OCI-LY3 (cell line): ENCODE results near the gene TBX10.

Experiments used
- H2AFZ ChIP-seq: fragments of 200-600, 300-600 bp; shearing (Covaris generic); 2 replicates; pipeline ENCODE4 v1.6.0; 2014; ENCODE audit warnings: antibody characterized with exemption, low read depth, low read length
- H3K27ac ChIP-seq: fragments of 200-600, 300-600 bp; sonication (generic); 2 replicates; pipeline ENCODE4 v1.5.1; 2014; ENCODE audit warnings: mild to moderate bottlenecking, low read length, moderate library complexity, mixed read lengths
- H3K27me3 ChIP-seq: fragments of 200-600, 300-600 bp; sonication (generic); 2 replicates; pipeline ENCODE4 v1.6.1; 2014; ENCODE audit warnings: low read depth, low read length, mixed read lengths
- H3K36me3 ChIP-seq: fragments of 200-600, 300-600 bp; sonication (generic); replicated peaks from 2 replicates; pipeline ENCODE3; 2014; ENCODE audit warnings: low read depth, low read length, mixed read lengths
- H3K4me1 ChIP-seq: fragments of 300-600, 200-600 bp; sonication (generic); 2 replicates; pipeline ENCODE4 v1.6.1; 2014; ENCODE audit warnings: low read length, mixed read lengths
- H3K4me2 ChIP-seq: fragments of 200-600, 300-600 bp; sonication (generic); 2 replicates; pipeline ENCODE4 v1.6.1; 2014; ENCODE audit warnings: low read length, mixed read lengths
- H3K4me3 ChIP-seq: fragments of 300-600, 200-600 bp; sonication (generic); 2 replicates; pipeline ENCODE4 v1.5.1; 2014; ENCODE audit warnings: antibody characterized with exemption, mild to moderate bottlenecking, low read length, moderate library complexity
- H3K79me2 ChIP-seq: fragments of 300-600, 200-600 bp; shearing (Covaris generic); 2 replicates; pipeline ENCODE4 v1.6.1; 2014; ENCODE audit warnings: mild to moderate bottlenecking, low read length, mixed read lengths
- H3K9ac ChIP-seq: fragments of 300-600, 200-600 bp; shearing (Covaris generic); 2 replicates; pipeline ENCODE4 v1.6.0; 2014; ENCODE audit warnings: mild to moderate bottlenecking, low read length, moderate library complexity
- H3K9me3 ChIP-seq: fragments of 200-600, 300-600 bp; shearing (Covaris generic); 2 replicates; pipeline ENCODE4 v1.6.1; 2014; ENCODE audit warnings: low read length, mixed read lengths; ENCODE audit not compliant: insufficient read depth
- H4K20me1 ChIP-seq: fragments of 200-600, 300-600 bp; sonication (generic); 2 replicates; pipeline ENCODE4 v1.6.1; 2016; ENCODE audit warnings: low read length, mixed read lengths; ENCODE audit not compliant: insufficient read depth
- EZH2phosphoT487 ChIP-seq: fragments of 200-600 bp; shearing (Covaris generic); IDR thresholded peaks from 2 replicates; pipeline ENCODE4 v1.6.1; 2018; ENCODE audit warnings: antibody characterized with exemption, mixed run types, low read depth
- TF ChIP-seq, protein P1 (sequence below): fragments of 200-600, 300-600 bp; sonication (generic); IDR thresholded peaks from 2 replicates; pipeline ENCODE4 v1.5.1; 2014; ENCODE audit warnings: antibody characterized with exemption, low read length, low read depth

The TBX10 gene

DNA sequence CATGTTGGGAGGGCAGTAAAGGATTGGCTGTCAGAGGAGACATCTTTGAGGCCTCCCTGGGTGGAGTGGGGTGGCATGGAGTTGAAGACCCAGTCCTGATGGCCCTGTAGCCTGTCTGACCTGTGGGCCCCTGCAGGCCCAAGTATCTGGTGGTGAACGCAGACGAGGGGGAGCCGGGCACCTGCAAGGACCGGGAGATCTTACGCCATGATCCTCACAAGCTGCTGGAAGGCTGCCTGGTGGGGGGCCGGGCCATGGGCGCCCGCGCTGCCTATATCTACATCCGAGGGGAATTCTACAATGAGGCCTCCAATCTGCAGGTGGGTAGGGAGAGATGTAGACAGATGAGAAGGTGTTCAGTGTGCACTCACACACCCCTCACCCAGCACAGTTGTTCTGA, 30.2 kb downstream of the TBX10 start:
- Histone ChIP-seq H3K79me2 (peaks cover 17% of the 10 kb centered on the region), H3K4me1 (peaks cover 28% of the 10 kb centered on the region), H3K4me2 (no peak overlapping the region), H4K20me1 (no peaks in the 10 kb centered on the region), H3K27ac (no peak overlapping the region), H2AFZ (no peak overlapping the region), H3K36me3 (peaks cover 20% of the 10 kb centered on the region), H3K4me3 (no peak overlapping the region), H3K9ac (no peak overlapping the region), H3K9me3 (no peaks in the 10 kb centered on the region), H3K27me3 (no peaks in the 10 kb centered on the region)
- TF ChIP-seq, protein P1, sequence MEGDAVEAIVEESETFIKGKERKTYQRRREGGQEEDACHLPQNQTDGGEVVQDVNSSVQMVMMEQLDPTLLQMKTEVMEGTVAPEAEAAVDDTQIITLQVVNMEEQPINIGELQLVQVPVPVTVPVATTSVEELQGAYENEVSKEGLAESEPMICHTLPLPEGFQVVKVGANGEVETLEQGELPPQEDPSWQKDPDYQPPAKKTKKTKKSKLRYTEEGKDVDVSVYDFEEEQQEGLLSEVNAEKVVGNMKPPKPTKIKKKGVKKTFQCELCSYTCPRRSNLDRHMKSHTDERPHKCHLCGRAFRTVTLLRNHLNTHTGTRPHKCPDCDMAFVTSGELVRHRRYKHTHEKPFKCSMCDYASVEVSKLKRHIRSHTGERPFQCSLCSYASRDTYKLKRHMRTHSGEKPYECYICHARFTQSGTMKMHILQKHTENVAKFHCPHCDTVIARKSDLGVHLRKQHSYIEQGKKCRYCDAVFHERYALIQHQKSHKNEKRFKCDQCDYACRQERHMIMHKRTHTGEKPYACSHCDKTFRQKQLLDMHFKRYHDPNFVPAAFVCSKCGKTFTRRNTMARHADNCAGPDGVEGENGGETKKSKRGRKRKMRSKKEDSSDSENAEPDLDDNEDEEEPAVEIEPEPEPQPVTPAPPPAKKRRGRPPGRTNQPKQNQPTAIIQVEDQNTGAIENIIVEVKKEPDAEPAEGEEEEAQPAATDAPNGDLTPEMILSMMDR, result no peak
- no peak for TF ChIP-seq EZH2phosphoT487

DNA sequence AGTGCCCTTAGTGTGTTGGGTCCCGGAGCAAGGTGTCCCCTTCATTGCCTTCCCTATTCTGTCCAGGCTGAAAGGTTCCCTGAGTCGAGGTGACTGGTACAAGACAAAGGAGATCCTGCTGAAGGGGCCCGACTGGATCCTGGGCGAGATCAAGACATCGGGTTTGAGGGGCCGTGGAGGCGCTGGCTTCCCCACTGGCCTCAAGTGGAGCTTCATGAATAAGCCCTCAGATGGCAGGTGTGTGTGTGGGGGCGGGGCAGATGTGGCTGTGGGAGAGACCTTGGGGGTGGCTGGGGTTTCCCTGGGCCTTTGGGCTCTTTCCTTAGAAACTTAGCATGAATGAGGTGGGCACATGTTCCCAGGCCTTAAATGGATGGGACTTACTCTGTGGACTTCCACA, 31.1 kb downstream of the TBX10 start:
- H3K27me3 ChIP-seq, result no peaks in the 10 kb centered on the region
- H3K9ac ChIP-seq, result no peak overlapping the region
- H3K36me3 ChIP-seq, result peaks cover 20% of the 10 kb centered on the region
- no peak for TF ChIP-seq EZH2phosphoT487
- TF ChIP-seq, protein P1, result no peak
- H3K4me2 ChIP-seq, result no peak overlapping the region
- no peaks in the 10 kb centered on the region for H4K20me1 ChIP-seq
- H3K79me2 ChIP-seq, result peaks cover 17% of the 10 kb centered on the region
- H3K27ac ChIP-seq, result no peak overlapping the region
- H2AFZ ChIP-seq, result no peak overlapping the region
- peaks cover 20% of the 10 kb centered on the region for H3K4me1 ChIP-seq
- no peak overlapping the region for H3K4me3 ChIP-seq
- no peaks in the 10 kb centered on the region for H3K9me3 ChIP-seq

DNA sequence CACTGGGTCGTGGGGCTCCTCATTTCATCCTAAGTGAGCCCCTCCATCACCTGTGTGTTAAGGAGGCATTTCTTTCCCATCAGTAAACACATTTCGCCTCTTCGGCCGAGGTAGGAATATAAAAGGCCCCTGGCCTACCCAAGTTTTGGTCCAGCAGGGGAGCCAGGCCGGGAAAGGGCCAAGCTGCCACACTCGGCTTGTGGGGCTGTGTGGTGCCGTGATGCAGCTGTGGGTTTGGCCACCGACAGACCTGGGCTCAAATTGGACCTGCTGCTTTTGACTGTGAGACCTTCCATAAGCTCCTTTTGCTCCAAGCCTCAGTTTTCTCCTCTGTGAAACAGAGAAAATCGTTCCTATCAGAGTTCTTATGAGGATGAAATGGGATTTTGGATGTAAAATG, 32.1 kb downstream of the TBX10 start:
- Histone ChIP-seq H3K27ac (no peak overlapping the region), H3K36me3 (peaks cover 19% of the 10 kb centered on the region), H2AFZ (no peak overlapping the region)

DNA sequence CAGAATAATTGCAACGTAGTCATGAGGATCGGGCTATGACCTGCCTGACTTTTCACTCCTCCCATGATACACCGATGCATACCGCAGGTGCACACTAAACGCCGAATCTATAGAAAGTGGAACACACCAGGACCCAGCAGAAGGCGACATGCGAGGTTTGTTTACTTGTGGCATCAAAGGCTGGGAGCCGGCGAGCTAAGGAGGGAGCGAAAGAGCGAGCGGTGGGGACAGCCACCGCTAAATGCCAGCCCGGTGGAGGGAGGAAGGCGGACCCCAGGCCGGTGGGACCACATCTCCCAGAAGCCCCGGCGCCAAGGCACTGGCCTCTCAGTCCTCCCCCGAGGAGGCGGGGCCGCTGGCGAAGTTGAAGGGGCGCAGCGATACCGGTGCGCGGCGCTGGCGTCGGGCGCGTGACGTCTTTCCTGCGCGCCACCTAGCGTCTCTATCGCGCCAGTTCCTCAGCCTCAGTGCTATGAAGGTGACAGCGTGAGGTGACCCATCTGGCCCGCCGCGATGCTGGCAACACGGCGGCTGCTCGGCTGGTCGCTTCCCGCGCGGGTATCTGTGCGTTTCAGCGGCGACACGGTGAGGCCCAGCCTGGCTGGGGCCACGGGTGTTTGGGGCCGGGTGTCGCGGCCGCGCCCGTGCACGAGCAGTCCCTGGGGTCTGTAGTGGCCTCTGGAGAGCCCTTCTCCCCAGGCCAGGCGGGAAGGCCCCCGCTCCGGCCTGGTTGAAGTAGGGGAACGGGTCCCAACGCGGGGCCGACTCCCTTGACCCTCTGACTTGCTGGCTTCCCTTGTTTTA, 32.9 kb downstream of the TBX10 start, which contains the start of gene NDUFV1:
NDUFV1 (plus strand) TSS at position 445 of the 804 bp plus-strand sequence; CDS start at position 514, 69 bp downstream.
- Histone ChIP-seq H3K4me1 (peaks cover 16% of the 10 kb centered on the region), H4K20me1 (no peaks in the 10 kb centered on the region), H3K36me3 (peaks cover 16% of the 10 kb centered on the region), H3K9ac (peak within 1 kb of the TSS; percentile 79), H2AFZ (peak within 1 kb of the TSS; percentile 56; the same call in 1 of the 2 replicates), H3K9me3 (peaks cover 5% of the 10 kb centered on the region; the same call in 1 of the 2 replicates), H3K79me2 (peaks cover 17% of the 10 kb centered on the region), H3K4me2 (peak within 1 kb of the TSS; percentile 93), H3K4me3 (peak within 1 kb of the TSS; percentile 90), H3K27ac (peak within 1 kb of the TSS; percentile 13; the same call in 1 of the 2 replicates), H3K27me3 (peaks cover 5% of the 10 kb centered on the region; the same call in 1 of the 2 replicates)
- no peak for TF ChIP-seq EZH2phosphoT487
- TF ChIP-seq, protein P1, result peak; percentile 48

More for the DNA sequence above, 32.1 kb downstream of the TBX10 start:
- H3K79me2 ChIP-seq, result peaks cover 17% of the 10 kb centered on the region
- H3K4me1 ChIP-seq, result peaks cover 16% of the 10 kb centered on the region
- H3K9ac ChIP-seq, result peak overlapping the region; percentile 79
- peaks cover 5% of the 10 kb centered on the region; the same call in 1 of the 2 replicates for H3K27me3 ChIP-seq
- H3K4me3 ChIP-seq, result peak overlapping the region; percentile 90
- TF ChIP-seq, protein P1, result no peak
- TF ChIP-seq EZH2phosphoT487, result no peak
- H3K9me3 ChIP-seq, result peaks cover 5% of the 10 kb centered on the region; the same call in 1 of the 2 replicates
- peak overlapping the region; percentile 90 for H3K4me2 ChIP-seq
- no peaks in the 10 kb centered on the region for H4K20me1 ChIP-seq
